DOHH2 (cell line): ENCODE data around the gene PLA2G4B.

ENCODE experiments used
- EZH2phosphoT487 ChIP-seq: fragments of 200-600 bp; sonication (generic); IDR thresholded peaks from 2 replicates; pipeline ENCODE4 v1.6.1; 2017; ENCODE audit warnings: borderline replicate concordance, mild to moderate bottlenecking, antibody characterized with exemption, low read length, moderate library complexity, mixed read lengths
- TF ChIP-seq, protein P1 (sequence below): fragments of 200-600 bp; sonication (generic); IDR thresholded peaks from one replicate; pipeline ENCODE4 v1.5.1; 2014; ENCODE audit warnings: antibody characterized with exemption, mild to moderate bottlenecking, low read depth, low read length; ENCODE audit not compliant: poor library complexity, severe bottlenecking

DNA sequence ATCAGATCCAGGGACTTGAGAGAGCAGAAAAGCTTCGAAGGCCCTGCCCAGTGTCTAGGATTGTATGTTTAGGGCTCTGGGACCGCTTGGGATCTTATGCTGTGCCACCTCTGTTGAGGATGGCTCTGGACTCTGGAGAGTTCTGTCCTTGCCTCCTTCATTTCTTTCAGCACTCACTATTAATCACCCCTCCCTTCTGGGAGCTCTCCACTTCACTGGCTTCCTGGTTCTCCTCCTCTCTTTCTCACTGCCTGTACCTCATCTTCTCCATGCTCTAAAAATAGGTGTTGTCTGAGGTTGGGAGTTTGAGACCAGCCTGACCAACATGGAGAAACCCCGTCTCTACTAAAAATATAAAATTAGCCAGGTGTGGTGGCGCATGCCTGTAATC, 47.1 kb upstream of the PLA2G4B start:
- TF ChIP-seq, protein P1, sequence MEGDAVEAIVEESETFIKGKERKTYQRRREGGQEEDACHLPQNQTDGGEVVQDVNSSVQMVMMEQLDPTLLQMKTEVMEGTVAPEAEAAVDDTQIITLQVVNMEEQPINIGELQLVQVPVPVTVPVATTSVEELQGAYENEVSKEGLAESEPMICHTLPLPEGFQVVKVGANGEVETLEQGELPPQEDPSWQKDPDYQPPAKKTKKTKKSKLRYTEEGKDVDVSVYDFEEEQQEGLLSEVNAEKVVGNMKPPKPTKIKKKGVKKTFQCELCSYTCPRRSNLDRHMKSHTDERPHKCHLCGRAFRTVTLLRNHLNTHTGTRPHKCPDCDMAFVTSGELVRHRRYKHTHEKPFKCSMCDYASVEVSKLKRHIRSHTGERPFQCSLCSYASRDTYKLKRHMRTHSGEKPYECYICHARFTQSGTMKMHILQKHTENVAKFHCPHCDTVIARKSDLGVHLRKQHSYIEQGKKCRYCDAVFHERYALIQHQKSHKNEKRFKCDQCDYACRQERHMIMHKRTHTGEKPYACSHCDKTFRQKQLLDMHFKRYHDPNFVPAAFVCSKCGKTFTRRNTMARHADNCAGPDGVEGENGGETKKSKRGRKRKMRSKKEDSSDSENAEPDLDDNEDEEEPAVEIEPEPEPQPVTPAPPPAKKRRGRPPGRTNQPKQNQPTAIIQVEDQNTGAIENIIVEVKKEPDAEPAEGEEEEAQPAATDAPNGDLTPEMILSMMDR, result no peak
- TF ChIP-seq EZH2phosphoT487, result no peak
